ENCODE data around the gene MINDY4.

MINDY4 gene

GRCh38 chr7:30750683-30751650 is 20.2 kb upstream of the MINDY4 start:
- no peak overlapping the region for H3K4me3 ChIP-seq (ENCODE audit: low read length)

GRCh38 chr7:30751696-30752273 is 19.4 kb upstream of the MINDY4 start, which contains the start of gene INMT:
INMT (plus strand) TSS chr7:30752135; CDS start chr7:30752151, 16 bp downstream.
- no peak for DNase-seq (ENCODE audit: low read depth)
- no peak within 1 kb of the TSS for H3K4me3 ChIP-seq (ENCODE audit: low read length)
- TF ChIP-seq CTCF (conservative IDR thresholded peaks at IDR 0.05; ENCODE audit: low read depth, low read length): no peak

More at GRCh38 chr7:30750683-30751650, 20.2 kb upstream of the MINDY4 start:
- no peak for DNase-seq (ENCODE audit: low read depth)
- no peak for TF ChIP-seq CTCF (conservative IDR thresholded peaks at IDR 0.05; ENCODE audit: low read depth, low read length)

- no peak overlapping the region for H3K4me3 ChIP-seq (ENCODE audit: low read length)
- no peak for TF ChIP-seq CTCF (conservative IDR thresholded peaks at IDR 0.05; ENCODE audit: low read depth, low read length)
- no peak for DNase-seq (ENCODE audit: low read depth)
These were observed 18.7 kb upstream of the MINDY4 start for GRCh38 chr7:30752484-30752883.

- no peak for DNase-seq (ENCODE audit: low read depth)
- H3K4me3 ChIP-seq (ENCODE audit: low read length): no peak overlapping the region
- TF ChIP-seq CTCF (conservative IDR thresholded peaks at IDR 0.05; ENCODE audit: low read depth, low read length): no peak
These were observed 18.2 kb upstream of the MINDY4 start for GRCh38 chr7:30752979-30753378.

GRCh38 chr7:30754315-30754877 is 16.8 kb upstream of the MINDY4 start:
- TF ChIP-seq CTCF (conservative IDR thresholded peaks at IDR 0.05; ENCODE audit: low read depth, low read length): no peak
- H3K4me3 ChIP-seq (ENCODE audit: low read length): no peak overlapping the region
- no peak for DNase-seq (ENCODE audit: low read depth)

GRCh38 chr7:30755384-30756154 is 15.6 kb upstream of the MINDY4 start:
- TF ChIP-seq CTCF (conservative IDR thresholded peaks at IDR 0.05; ENCODE audit: low read depth, low read length): no peak
- H3K4me3 ChIP-seq (ENCODE audit: low read length): no peak overlapping the region
- DNase-seq (ENCODE audit: low read depth): no peak
